ENCODE results near the gene BNIP3. TPM values are rescaled to one million over a fixed set of nuclear protein-coding genes. Genes with fewer than 3 reads are reported as not detected.

BNIP3 gene
- total RNA-seq, 2 donors from 2014 or later = 147 to 158 TPM

DNA sequence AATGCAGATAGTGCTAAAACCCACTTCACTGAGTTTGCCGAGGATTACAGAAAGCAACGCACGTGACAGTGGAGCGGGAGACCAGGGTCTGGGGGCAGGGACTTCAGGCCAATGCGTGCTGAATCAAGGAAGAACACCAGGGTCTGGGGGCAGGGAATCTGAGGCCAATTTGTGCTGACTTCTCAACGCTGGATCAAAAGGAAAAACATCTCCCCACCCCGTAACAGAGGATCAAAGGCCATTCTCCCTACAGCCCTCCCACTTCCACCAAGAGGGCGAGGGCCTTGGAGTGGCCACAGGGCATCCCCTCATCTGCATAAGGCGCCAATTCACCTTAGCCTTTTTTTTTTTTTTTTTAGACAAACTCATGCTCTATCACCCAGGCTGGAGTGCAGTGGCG lies 22.3 kb upstream of the BNIP3 start:
- no peaks in the 10 kb centered on the region for H3K9me3 ChIP-seq
- peaks cover 21% of the 10 kb centered on the region for H3K4me1 ChIP-seq
- 87% methylated on average over 10 of the region's 10 CpGs for WGBS, 2 donors
- intact Hi-C loops (cut with DNase I) = no loop called here
- no peaks in the 10 kb centered on the region for H3K27me3 ChIP-seq
- H3K36me3 ChIP-seq (replicated peaks in 1 of 2; ENCODE audit: insufficient read depth in 1 of 2, low read depth in 2 of 2) = no peaks in the 10 kb centered on the region
- H3K27ac ChIP-seq = no peak overlapping the region
- DNase-seq (no peak), ATAC-seq (no peak)
- no peak for TF ChIP-seq POLR2A (IDR thresholded peaks at IDR 0.05)
- TF ChIP-seq, protein P1, sequence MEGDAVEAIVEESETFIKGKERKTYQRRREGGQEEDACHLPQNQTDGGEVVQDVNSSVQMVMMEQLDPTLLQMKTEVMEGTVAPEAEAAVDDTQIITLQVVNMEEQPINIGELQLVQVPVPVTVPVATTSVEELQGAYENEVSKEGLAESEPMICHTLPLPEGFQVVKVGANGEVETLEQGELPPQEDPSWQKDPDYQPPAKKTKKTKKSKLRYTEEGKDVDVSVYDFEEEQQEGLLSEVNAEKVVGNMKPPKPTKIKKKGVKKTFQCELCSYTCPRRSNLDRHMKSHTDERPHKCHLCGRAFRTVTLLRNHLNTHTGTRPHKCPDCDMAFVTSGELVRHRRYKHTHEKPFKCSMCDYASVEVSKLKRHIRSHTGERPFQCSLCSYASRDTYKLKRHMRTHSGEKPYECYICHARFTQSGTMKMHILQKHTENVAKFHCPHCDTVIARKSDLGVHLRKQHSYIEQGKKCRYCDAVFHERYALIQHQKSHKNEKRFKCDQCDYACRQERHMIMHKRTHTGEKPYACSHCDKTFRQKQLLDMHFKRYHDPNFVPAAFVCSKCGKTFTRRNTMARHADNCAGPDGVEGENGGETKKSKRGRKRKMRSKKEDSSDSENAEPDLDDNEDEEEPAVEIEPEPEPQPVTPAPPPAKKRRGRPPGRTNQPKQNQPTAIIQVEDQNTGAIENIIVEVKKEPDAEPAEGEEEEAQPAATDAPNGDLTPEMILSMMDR (IDR thresholded peaks at IDR 0.05) = no peak
- no peak overlapping the region for H3K4me3 ChIP-seq

DNA sequence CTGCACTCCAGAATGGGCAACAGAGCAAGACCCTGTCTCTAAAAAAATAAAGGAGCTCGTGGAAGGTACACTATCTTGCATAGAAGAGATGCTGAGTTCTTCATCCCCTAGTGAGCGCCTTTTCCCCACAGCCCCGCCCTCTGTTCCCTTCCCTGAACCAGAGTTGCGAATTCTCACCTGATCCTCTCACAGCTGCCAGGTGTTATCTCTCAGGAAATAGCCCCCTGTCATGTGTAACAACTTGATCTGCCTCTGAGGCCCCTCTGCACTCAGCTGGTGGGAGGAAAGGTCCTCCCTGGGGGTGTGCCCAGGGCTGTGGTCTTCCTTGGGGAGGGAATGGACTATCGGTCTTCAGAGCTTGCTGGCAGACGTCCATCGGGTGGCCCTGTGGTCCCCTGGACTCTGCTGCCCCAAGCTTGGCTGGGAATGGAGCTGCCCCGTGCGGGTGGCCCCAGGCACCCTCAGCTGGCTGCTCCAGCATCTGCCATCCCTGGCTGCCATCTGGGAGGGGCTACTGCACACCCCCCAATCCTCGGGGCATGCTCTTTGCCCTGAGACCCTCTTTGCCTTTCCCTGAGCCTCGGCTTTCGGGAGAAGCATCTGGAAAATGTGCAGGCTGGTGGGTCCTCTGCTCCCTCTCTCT lies 21.7 kb upstream of the BNIP3 start:
- Histone ChIP-seq H3K4me1 (peaks cover 27% of the 10 kb centered on the region), H3K4me3 (no peak overlapping the region), H3K27me3 (no peaks in the 10 kb centered on the region), H3K36me3 (replicated peaks in 1 of 2; ENCODE audit: insufficient read depth in 1 of 2, low read depth in 2 of 2) (no peaks in the 10 kb centered on the region), H3K27ac (no peak overlapping the region), H3K9me3 (no peaks in the 10 kb centered on the region)
- no peak for ATAC-seq
- 77 to 90% methylated on average over 5 to 12 of the region's 12 CpGs for WGBS, 2 donors
- TF ChIP-seq POLR2A (IDR thresholded peaks at IDR 0.05) = no peak
- TF ChIP-seq, protein P1 (IDR thresholded peaks at IDR 0.05) = no peak
- intact Hi-C loops (cut with DNase I) = no loop called here
- DNase-seq = no peak

DNA sequence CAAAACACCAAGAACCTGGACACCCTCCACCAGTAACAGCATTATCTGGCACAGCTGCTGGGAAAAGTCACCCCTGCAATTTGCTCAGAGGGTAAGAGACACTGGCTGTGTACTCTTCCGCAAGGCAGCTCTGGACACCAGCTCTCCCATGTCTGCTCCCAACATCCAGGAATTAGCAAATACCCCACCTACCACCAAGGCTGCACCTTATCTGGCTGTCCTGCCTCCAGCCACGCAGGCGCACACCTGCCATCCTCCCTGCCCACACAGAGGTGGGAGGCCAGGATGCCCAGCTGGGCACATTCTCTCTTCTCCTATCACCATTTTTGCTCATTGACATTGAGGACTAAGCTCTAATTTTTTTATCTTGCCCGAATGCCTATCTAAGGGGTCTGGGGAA lies 20.3 kb upstream of the BNIP3 start:
- peak in 1 of 4 donors; percentile 55 for DNase-seq
- Histone ChIP-seq H3K9me3 (no peaks in the 10 kb centered on the region), H3K27ac (no peak overlapping the region), H3K4me3 (no peak overlapping the region), H3K27me3 (no peaks in the 10 kb centered on the region), H3K36me3 (replicated peaks in 1 of 2; ENCODE audit: insufficient read depth in 1 of 2, low read depth in 2 of 2) (no peaks in the 10 kb centered on the region), H3K4me1 (peaks cover 40% of the 10 kb centered on the region)
- 43 to 48% methylated on average over 4 of the region's 4 CpGs for WGBS, 2 donors
- intact Hi-C loops (cut with DNase I) = no loop called here
- no peak for ATAC-seq
- TF ChIP-seq, protein P1 (IDR thresholded peaks at IDR 0.05) = no peak
- no peak for TF ChIP-seq POLR2A (IDR thresholded peaks at IDR 0.05)

DNA sequence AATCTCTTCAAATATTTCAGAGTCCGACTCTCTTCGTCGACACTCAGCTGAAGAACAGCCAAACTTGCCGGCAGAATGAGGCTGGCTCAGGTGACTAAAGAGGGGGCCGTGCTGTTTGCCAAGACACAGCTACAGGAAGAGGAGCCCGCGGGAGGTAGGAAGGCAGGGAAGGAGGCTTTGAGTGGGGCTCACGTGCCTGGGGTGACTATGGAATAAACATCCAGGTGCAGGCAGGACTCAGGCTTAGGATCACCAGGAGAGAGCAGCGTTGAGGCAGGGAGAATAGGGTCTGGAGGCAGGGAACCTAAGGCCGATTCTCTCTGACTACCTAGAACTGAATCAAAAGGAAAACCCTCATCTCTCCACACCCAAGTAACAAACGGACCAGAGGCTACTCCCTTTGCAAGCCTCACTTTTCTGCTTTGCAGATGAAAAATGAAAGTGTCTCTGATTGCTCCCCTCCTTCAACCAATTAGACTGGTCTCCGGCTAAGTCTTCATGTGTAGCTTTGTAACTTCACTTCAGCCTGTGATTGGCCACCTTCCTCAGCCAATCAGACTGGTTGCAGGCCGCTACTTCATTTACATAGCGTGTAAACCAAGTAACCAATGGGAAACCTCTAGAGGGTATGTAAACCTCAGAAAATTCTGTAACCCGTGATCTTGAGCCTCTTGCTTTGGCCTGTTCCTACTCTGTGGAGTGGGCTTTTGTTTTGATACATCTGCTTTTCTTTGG lies 19.7 kb upstream of the BNIP3 start:
- H3K4me1 ChIP-seq = peaks cover 46% of the 10 kb centered on the region
- no peak for TF ChIP-seq POLR2A (IDR thresholded peaks at IDR 0.05)
- TF ChIP-seq, protein P1 (IDR thresholded peaks at IDR 0.05) = peak in 2 of 7 experiments; percentile 6 to 12
- no peaks in the 10 kb centered on the region for H3K27me3 ChIP-seq
- H3K9me3 ChIP-seq = no peaks in the 10 kb centered on the region
- no peaks in the 10 kb centered on the region for H3K36me3 ChIP-seq (replicated peaks in 1 of 2; ENCODE audit: insufficient read depth in 1 of 2, low read depth in 2 of 2)
- WGBS, 2 donors = 74 to 79% methylated on average over 15 of the region's 15 CpGs
- DNase-seq (peak in 1 of 4 donors; percentile 31), ATAC-seq (no peak)
- H3K4me3 ChIP-seq = no peak overlapping the region
- H3K27ac ChIP-seq = peak overlapping the region in 1 of 4 donors; percentile 5
- intact Hi-C loops (cut with DNase I) = no loop called here

Measured in body of pancreas (tissue), 4 donors.